Upper lobe of left lung (tissue), 4 donors: Measurements from ENCODE around the gene UBR7.
"Not testable (repeated sequence)": the region's sequence is repeated elsewhere in the genome, so short reads cannot be mapped to it uniquely, and the experiment has no call there.

Experiments used
- CTCF ChIP-seq, 6 experiments: fragments of 450-650 bp in 4 of 6; fragments of 200-600 bp in 2 of 6; sonication (generic) in 2 of 6; IDR thresholded peaks; one replicate each; pipeline ENCODE4 v1.5.1; 2016 to 2019; ENCODE audit warnings: antibody characterized with exemption in 6 of 6
- EP300 ChIP-seq, 4 donors: sonication (generic); formaldehyde crosslinking; IDR thresholded peaks; one replicate each; pipeline ENCODE4 v1.5.1; 2017; ENCODE audit warnings: antibody characterized with exemption in 4 of 4, control low read depth in 2 of 4
- POLR2A ChIP-seq, 4 donors: fragments of 450-650 bp; IDR thresholded peaks; one replicate each; pipeline ENCODE4 v1.5.1; 2016 to 2017; ENCODE audit warnings: antibody characterized with exemption in 4 of 4, mild to moderate bottlenecking in 2 of 4

GRCh38 chr14:93174731-93175130 is 32.3 kb upstream of the UBR7 start:
- not testable (repeated sequence) for TF ChIP-seq CTCF, POLR2A, EP300 (IDR thresholded peaks at IDR 0.05)
